NCI-H2171 treated with DMSO at 0.1 percent for 48 hours (cell line): ENCODE data around the gene ZBTB21.
"Not testable (repeated sequence)": the region's sequence is repeated elsewhere in the genome, so short reads cannot be mapped to it uniquely, and the experiment has no call there.

Experiments
- DNase-seq: peaks from one replicate; lab custom pipeline; 2025; lab: John Stamatoyannopoulos, UW

ZBTB21 gene

GRCh38 chr21:41966872-41967621 lies 43.1 kb downstream of the ZBTB21 start:
- peak; percentile 80 for DNase-seq

GRCh38 chr21:41966041-41966833 lies 43.9 kb downstream of the ZBTB21 start:
- no peak for DNase-seq

- no peak for DNase-seq
These were observed 44.6 kb downstream of the ZBTB21 start for GRCh38 chr21:41965461-41966013.

GRCh38 chr21:41965045-41965444 lies 45.1 kb downstream of the ZBTB21 start:
- DNase-seq, result peak; percentile 75

GRCh38 chr21:41964171-41964570 lies 46.0 kb downstream of the ZBTB21 start:
- DNase-seq, result no peak

- DNase-seq, result no peak
These were observed 47.7 kb downstream of the ZBTB21 start for GRCh38 chr21:41962425-41962966.

- no peak for DNase-seq
These were observed 48.4 kb downstream of the ZBTB21 start for GRCh38 chr21:41961753-41962152.

- DNase-seq, result no peak
These were observed 48.9 kb downstream of the ZBTB21 start for GRCh38 chr21:41961282-41961701.

- no peak for DNase-seq
These were observed 49.8 kb downstream of the ZBTB21 start for GRCh38 chr21:41960386-41960785.

GRCh38 chr21:41959697-41960096 lies 50.5 kb downstream of the ZBTB21 start:
- not testable (repeated sequence) for DNase-seq

GRCh38 chr21:41958886-41959563 lies 51.1 kb downstream of the ZBTB21 start:
- DNase-seq, result peak; percentile 56

GRCh38 chr21:41957991-41958766 lies 52.0 kb downstream of the ZBTB21 start:
- DNase-seq, result peak; percentile 82

GRCh38 chr21:41956926-41957729 lies 53.0 kb downstream of the ZBTB21 start:
- DNase-seq, result no peak

GRCh38 chr21:41955516-41955915 lies 54.6 kb downstream of the ZBTB21 start:
- no peak for DNase-seq

- DNase-seq, result no peak
These were observed 55.3 kb downstream of the ZBTB21 start for GRCh38 chr21:41954654-41955499.

- DNase-seq, result no peak
These were observed 56.1 kb downstream of the ZBTB21 start, which contains the start of gene C2CD2 for GRCh38 chr21:41953831-41954653. C2CD2 (minus strand) TSS chr21:41954018; CDS start chr21:41953648, 370 bp downstream.

- DNase-seq, result no peak
These were observed 56.8 kb downstream of the ZBTB21 start for GRCh38 chr21:41953249-41953830.
